UCSD-AML1 (cell line): Measurements from ENCODE around the gene MYO10.
A peak's percentile ranks its signal among the peaks of the same experiment; 100 is the strongest.
"Not testable (repeated sequence)": the region's sequence is repeated elsewhere in the genome, so short reads cannot be mapped to it uniquely, and the experiment has no call there.

Experiments used
- DNase-seq: peaks from one replicate; lab custom pipeline; 2025; ENCODE audit not compliant: unreplicated experiment; lab: John Stamatoyannopoulos, UW

MYO10 gene

DNA sequence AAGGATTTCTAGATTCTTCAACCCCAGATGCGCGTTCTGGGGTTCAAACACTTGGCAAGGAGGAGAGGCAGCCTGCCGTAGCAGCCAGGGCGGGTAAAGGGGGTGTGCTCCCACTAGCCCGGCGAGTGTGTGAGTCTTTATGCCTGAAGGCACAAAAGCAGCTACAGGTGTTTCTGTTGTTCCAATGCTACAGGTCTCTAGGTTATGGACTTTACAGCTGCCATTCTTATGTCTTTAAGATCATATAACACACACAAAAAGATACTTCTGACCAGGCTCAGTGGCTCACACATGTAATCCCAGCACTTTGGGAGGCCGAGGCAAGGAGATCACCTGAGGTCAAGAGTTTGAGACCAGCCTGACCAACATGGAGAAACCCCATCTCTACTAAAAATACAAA is 185.6 kb downstream of the MYO10 start:
- no peak for DNase-seq

GRCh38 chr5:16749626-16750025 is 186.5 kb downstream of the MYO10 start:
- no peak for DNase-seq

DNA sequence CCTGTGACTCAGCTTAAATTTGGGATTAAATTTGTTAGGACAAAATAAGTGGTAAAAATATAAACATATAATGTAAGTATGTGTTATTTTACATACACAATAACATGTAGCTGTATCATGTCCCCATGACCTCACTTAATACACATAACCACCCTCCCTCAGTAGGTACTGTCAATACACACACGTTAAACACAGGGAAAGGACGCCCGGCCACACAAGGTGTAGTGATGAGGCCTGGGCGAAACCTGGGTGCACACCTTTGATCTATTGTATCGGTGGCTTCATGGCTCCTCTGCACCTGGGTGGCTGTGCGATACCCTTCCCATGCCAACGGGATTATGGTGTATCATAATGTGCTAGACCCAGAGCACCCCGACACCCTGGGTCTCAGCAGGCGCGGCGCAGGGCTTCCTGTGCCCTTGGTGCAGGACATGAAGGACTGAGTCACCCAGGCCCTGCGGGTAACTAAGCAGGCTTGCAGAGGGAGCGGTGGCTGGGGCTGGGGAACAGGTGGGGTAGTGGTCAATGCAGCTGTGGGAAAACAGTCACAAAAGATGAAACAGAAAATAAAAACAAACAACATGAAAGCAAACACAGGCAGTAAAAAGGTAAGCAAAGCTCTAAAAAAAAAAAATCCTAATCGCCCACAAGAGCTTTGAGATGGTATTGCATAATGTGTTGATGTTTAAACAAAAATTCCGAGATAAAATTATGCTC is 191.8 kb downstream of the MYO10 start:
- no peak for DNase-seq

- DNase-seq: no peak
These were observed 193.2 kb downstream of the MYO10 start for GRCh38 chr5:16742938-16743337.

GRCh38 chr5:16740811-16741392 is 195.2 kb downstream of the MYO10 start:
- no peak for DNase-seq

- DNase-seq: no peak
These were observed 195.8 kb downstream of the MYO10 start for GRCh38 chr5:16740066-16740810.

DNA sequence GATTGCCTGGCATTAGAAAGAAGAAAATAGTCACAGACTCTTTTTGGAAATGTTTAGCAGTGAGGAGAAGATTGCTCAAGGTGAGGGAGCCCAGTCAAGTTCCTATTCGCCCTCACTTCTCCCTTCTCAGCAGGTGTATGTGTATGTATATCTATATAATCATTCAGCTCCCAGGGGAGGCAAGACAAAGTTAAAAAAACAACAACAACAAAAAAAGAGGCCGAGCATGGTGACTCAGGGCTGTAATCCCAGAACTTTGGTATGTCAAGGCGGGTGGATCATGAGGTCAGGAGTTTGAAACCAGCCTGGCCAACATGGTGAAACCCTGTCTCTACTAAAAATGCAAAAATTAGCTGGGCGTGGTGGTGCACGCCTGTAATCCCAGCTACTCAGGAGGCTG is 197.7 kb downstream of the MYO10 start:
- not testable (repeated sequence) for DNase-seq

GRCh38 chr5:16737620-16738364 is 198.3 kb downstream of the MYO10 start:
- no peak for DNase-seq

DNA sequence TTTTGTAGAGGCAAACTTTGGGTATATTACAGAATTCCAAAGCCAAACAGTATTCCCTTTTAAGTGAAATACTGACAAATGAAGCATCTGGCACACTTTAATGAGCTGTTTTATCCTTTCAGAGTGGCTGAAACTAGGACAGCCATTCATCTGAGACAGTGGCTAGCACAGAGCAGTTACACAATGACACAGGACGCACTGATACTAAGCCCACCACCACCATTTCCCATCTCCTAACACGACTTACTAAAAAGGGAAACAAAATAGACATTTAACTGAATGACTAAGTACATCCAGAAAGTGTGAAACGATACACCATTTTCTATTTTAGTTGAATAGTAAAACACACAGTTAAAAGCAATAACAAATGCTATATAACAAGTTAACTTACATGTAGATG is 198.9 kb downstream of the MYO10 start:
- no peak for DNase-seq

DNA sequence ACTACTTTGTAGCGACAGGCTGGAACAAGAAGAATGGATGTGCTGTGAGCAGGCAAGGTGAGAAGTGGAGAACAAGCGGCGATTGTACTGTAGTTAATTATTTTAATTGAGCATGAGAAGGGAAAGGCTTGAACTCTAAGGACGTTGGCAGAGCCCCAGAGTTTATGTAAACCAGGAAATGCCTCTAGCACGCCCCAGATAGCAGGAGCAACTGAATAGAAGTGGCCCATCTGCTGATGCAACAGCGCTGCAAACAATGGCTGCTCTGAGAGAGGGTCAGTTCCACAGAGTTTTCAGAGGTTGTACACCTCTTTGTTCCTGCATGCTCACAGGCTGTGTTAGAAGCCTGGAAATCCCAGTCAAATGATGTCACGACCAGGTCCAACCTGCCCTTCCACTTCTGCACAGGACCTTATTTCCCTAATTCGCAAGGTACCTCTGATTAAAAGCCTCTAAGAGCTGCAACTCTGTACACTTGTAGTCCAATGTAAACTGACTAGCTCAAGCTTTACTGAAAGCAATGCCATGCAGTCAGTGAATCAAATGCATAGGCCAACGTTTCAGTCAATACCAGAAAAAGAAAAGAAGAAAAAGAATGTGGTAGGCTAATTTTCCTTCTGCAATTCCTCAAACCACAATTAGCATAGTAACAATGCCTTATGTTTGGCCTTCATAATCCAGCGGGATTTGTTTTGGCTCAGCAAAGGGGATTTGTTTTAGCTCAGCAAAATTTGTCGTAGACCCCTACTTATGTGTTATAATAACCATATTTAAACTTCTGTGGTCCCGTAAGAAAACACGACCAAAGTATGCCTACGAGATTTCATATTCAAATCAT is 199.7 kb downstream of the MYO10 start:
- DNase-seq: peak; percentile 37

DNA sequence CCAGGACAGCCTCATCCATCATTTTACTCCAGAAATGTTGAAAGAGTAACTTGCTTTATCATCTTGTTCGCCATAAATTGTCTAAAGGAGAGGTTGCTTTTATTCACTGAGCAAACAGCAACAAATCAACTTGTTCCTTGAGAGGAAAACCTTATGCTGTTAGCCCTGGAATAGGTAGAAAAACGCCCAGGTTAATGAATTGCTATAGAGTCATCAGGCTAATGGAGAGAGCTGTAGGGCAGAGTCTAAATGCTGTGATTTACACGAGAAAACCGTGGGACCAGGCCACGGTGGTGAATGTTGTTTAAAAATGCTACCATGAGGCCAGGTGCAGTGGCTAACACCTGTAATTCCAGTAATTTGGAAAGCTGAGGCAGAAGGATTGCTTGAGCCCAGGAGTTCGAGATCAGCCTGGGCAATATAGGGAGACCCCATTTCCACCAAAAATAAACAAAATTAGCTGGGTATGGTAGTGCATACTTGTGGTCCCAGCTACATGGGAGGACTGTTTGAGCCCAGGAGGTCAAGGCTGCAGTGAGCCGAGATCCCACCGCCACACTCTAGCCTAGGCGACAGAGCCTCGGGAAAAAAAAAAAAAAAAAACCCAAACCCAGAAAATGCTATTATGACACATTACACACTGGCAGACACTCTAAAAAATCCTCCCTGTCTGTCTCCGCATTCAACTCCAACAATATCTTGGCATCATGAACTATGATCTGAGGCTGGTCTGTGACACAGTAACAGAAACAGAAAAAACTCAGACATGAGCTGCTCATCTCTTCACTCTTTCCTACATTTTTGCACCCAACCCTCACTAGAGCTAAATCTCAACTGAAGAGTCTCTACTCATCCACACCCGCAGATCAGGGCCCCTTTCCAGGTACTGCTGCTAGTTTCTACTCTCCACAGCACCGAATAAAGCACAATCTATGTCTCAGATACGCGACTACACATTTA is 200.7 kb downstream of the MYO10 start:
- no peak for DNase-seq

DNA sequence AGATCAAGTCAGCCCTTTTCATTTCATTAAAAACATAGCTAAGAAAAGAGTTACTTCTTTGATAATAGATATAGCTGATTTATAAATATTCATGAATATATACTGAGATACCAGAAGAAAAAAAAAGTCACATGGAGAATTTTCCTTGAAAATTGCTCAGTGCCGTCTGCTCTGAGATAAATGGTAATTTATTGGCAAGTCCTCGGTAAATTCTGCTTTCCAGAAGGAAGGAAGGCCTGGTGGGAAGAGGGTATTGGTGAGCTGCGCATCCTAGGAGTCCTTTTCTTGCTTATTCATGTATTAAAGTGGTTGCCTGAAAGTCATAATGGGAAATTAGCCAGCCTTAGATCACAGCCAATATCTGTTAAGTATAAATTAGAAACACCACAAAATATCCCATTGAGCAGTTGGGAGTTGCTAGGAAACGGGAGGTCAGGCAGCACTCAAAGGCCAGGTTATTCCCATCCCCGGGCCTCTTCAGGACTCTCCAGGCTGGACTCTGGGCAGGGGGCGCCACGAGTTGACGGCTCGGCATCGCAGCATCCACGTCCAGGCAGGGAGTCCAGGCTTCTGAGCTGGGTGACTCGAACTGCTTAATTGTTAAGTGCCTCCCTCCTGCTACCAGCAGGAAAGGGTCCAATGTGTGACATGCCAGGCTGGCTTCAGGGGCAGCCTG is 202.6 kb downstream of the MYO10 start:
- DNase-seq: no peak

DNA sequence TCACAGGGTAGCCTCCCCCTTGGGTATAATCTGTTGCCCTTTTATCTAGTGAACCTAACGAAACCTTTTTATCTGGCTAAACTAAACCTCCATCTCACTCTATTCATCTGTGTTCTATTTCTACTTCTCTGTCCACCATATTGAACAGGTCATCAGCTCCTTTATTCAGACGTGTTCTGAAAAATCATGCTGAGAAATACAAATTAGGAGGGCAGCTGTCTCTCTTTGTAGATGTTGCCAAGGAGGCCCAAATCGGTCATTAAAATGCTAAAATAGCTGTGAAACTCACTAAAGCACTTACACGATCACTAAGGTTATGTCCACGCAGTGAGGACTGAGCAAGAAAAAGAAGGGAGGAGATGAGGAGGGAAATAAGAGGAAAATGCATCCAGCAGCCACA is 203.7 kb downstream of the MYO10 start:
- no peak for DNase-seq

DNA sequence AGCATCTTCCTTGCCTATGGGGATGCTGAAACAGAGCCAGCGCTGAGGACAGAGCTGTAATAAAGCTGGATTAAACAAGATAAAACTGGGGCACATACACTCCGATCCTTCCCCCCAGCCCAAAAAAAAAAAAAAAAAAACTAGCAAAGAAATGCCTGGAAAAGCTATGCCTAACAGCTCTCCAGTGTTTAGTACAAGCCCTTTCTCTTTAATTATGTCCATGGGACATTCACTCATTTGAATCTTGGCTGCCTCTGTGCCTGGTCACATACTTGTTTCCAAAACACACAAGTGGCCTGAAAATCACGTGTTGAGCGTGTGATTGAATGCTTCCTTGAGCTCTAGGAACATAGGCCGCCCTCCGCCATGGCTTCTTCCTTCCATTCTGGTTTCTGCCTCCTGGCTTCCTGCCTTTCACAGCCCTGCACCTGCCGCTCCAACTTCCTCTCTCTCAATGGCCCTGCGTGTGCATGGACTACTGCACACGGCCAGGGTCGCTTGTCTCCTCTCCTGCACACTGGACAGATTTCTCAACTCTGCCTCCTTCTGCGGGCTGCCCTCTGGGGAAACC is 208.2 kb downstream of the MYO10 start:
- DNase-seq: peak; percentile 63

DNA sequence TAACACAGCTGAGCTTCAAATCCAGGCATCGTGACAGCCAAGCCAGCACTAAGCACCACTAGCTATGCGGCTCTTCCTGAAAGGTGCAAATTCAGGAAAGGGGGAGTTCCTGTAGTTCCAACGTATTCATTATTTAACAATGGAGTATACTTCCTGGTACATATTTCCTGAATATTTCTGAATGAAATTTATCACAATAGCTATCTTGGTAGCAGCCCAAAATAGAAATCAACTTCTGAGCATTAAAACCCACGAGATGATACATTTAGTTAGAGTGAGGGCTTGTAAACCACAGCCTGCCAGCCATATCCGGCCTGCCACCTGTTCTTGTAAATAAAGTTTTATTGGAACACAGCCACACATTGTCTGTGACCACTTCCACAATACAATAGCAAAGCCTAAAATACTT is 209.5 kb downstream of the MYO10 start:
- peak; percentile 61 for DNase-seq

- no peak for DNase-seq
These were observed 210.5 kb downstream of the MYO10 start for GRCh38 chr5:16725575-16725974.

- no peak for DNase-seq
These were observed 212.3 kb downstream of the MYO10 start for GRCh38 chr5:16723821-16724220.

- DNase-seq: no peak
These were observed 214.0 kb downstream of the MYO10 start for GRCh38 chr5:16722097-16722495.
